Lung (tissue), 12 donors: ENCODE measurements around the gene BCL11A. TPM values are rescaled to one million over a fixed set of nuclear protein-coding genes. Genes with fewer than 3 reads are reported as not detected.

Source experiments
- ATAC-seq: fragments of 200-7000 bp; cut with Tn5 transposase; one replicate; pipeline ENCODE4 v1.9.1; 2020; ENCODE audit warnings: moderate number of reproducible peaks; ENCODE audit not compliant: insufficient read depth, low FRiP score
- DNase-seq, 3 donors: peaks; one replicate each; pipeline ENCODE4 v3.0.0-alpha.2; 2013 to 2017
- H3K27ac ChIP-seq, 2 donors: one replicate each; pipeline ENCODE4 v1.5.1; 2013; ENCODE audit warnings: mild to moderate bottlenecking in 2 of 2, moderate library complexity in 2 of 2, control low read depth in 1 of 2, inconsistent platforms in 1 of 2, low read depth in 1 of 2, low read length in 1 of 2
- H3K27me3 ChIP-seq, 3 donors: one replicate each; pipeline ENCODE4 v1.5.1; 2013; ENCODE audit warnings: low read length in 2 of 3; ENCODE audit not compliant: control insufficient read depth in 3 of 3, insufficient read depth in 3 of 3
- H3K36me3 ChIP-seq, 4 donors: one replicate each; pipeline ENCODE4 v1.5.1; 2013; ENCODE audit warnings: low read length in 4 of 4, mild to moderate bottlenecking in 1 of 4, moderate library complexity in 1 of 4; ENCODE audit not compliant: control insufficient read depth in 4 of 4, insufficient read depth in 4 of 4
- H3K4me1 ChIP-seq, 5 donors: one replicate each; pipeline ENCODE4 v1.5.1; 2013; ENCODE audit warnings: low read length in 5 of 5, mild to moderate bottlenecking in 2 of 5, moderate library complexity in 1 of 5; ENCODE audit not compliant: control insufficient read depth in 5 of 5, insufficient read depth in 5 of 5
- H3K4me3 ChIP-seq: one replicate; pipeline ENCODE4 v1.5.1; 2013; ENCODE audit warnings: mild to moderate bottlenecking, control low read depth, moderate library complexity
- H3K9ac ChIP-seq, 2 donors: one replicate each; pipeline ENCODE4 v1.5.1; 2013; ENCODE audit warnings: low read length in 2 of 2, control low read depth in 1 of 2; ENCODE audit not compliant: insufficient read depth in 1 of 2
- H3K9me3 ChIP-seq, 4 donors: one replicate each; pipeline ENCODE4 v1.5.1; 2013; ENCODE audit warnings: low read length in 3 of 4, mild to moderate bottlenecking in 1 of 4, moderate library complexity in 1 of 4; ENCODE audit not compliant: control insufficient read depth in 4 of 4, insufficient read depth in 3 of 4
- CTCF ChIP-seq: IDR thresholded peaks from 2 replicates; pipeline ENCODE4 v1.5.1; 2012; ENCODE audit warnings: mild to moderate bottlenecking; ENCODE audit errors: control extremely low read depth, extremely low read depth
- WGBS, 2 donors: extraction: QIAGEN DNeasy Blood & Tissue Kit; methylation state at CpG; one replicate each; pipeline ENCODE4 v1.1.7; 2013; 5-methylcytosine and 5-hydroxymethylcytosine counted together
- polyA plus RNA-seq, 2 donors: library from polyadenylated mRNA; stranded (reverse); fragments of 200-250 nt; gene quantifications; one replicate each; pipeline ENCODE4 v1.2.1, GENCODE V29; 2013
- total RNA-seq, 2 donors: library from RNA; depleted of rRNA in 1 of 2; stranded (reverse); fragments of >200 nt in 1 of 2; gene quantifications; one replicate each; pipeline ENCODE4 v1.2.1, GENCODE V29; 2014 to 2021
- donor health status: control.
- donor health status: control.
- donor health status: Bipolar disorder and iron deficiency.
- donor health status: healthy.
- donor health status: DM: yes; HTN: yes; CAD: no.

The BCL11A gene
- total and polyA plus RNA-seq, 4 donors = 1.5 to 21.1 (median 4.7) TPM

DNA sequence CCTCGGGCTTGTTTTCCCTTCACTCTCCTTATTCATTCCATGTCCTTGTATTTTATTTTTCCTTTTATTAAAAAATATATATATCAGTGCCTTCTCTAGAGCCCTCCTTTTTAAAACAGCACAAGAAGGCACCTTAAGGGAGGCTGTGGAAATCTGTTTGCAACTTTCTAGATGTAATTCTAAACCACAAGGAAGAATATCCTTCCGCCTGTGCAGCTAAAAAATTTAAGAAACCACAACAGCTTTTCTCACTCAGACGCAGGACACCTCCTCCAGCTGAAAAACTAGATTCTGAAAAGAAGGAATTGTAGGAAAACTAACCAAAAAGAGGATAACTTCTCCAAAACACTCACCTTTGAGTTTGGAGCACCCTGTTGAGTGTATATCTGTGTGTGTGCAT, 142.2 kb downstream of the BCL11A start:
- DNase-seq = peak in 2 of 3 donors; percentile 35 to 43
- ATAC-seq = no peak
- Histone ChIP-seq H3K9ac (no peak overlapping the region), H3K4me1 (peaks cover 0 to 7% (median 0%) of the 10 kb centered on the region in 5 donors), H3K4me3 (no peak overlapping the region), H3K27ac (no peak overlapping the region), H3K9me3 (peaks cover 0 to 3% (median 0%) of the 10 kb centered on the region in 4 donors), H3K27me3 (peaks cover 0 to 2% (median 0%) of the 10 kb centered on the region in 3 donors), H3K36me3 (no peaks in the 10 kb centered on the region)
- 25 to 37% methylated on average over 3 of the region's 3 CpGs for WGBS, 2 donors
- no peak for TF ChIP-seq CTCF

- H3K36me3 ChIP-seq = no peaks in the 10 kb centered on the region
- DNase-seq (no peak), ATAC-seq (no peak)
- WGBS, 2 donors = 64 to 66% methylated on average over 17 of the region's 17 CpGs
- no peak overlapping the region for H3K9ac ChIP-seq
- peaks cover 0 to 14% (median 0%) of the 10 kb centered on the region in 5 donors for H3K4me1 ChIP-seq
- H3K9me3 ChIP-seq = peaks cover 0 to 5% (median 0%) of the 10 kb centered on the region in 4 donors
- peaks cover 0 to 2% (median 0%) of the 10 kb centered on the region in 3 donors for H3K27me3 ChIP-seq
- no peak for TF ChIP-seq CTCF
- no peak overlapping the region for H3K27ac ChIP-seq
- H3K4me3 ChIP-seq = no peak overlapping the region
Observed at GRCh38 chr2:60410456-60411146, 142.9 kb downstream of the BCL11A start.

DNA sequence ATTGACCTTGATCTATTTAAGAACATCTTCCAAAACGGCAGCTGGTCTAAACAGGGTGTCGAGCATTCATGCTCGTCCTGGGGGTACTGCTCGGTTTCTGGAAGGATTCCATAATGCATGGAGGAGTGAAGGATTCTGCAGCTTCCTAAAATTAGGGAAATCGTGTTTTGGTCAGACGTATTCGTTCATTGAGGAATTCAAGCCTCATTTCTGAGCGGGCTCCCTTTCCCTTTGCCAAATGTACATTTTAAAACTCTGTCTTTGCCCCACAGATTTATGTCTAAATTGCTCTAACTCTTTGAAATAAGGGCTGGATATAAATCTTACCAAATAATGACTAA, 144.0 kb downstream of the BCL11A start:
- no peak overlapping the region for H3K27ac ChIP-seq
- no peak for DNase-seq
- no peak overlapping the region for H3K4me3 ChIP-seq
- peaks cover 0 to 19% (median 0%) of the 10 kb centered on the region in 5 donors for H3K4me1 ChIP-seq
- no peak overlapping the region for H3K9ac ChIP-seq
- peaks cover 0 to 8% (median 0%) of the 10 kb centered on the region in 4 donors for H3K9me3 ChIP-seq
- no peaks in the 10 kb centered on the region for H3K36me3 ChIP-seq
- TF ChIP-seq CTCF = no peak
- H3K27me3 ChIP-seq = peaks cover 0 to 2% (median 0%) of the 10 kb centered on the region in 3 donors
- no peak for ATAC-seq
- WGBS, 2 donors = 82 to 89% methylated on average over 8 of the region's 8 CpGs
